C4-2B (cell line): ENCODE data around the gene OR6K3.
"Not testable (repeated sequence)": the region's sequence is repeated elsewhere in the genome, so short reads cannot be mapped to it uniquely, and the experiment has no call there.

Experiments
- H3K27ac ChIP-seq: fragments of 450-650 bp; 2 replicates; pipeline ENCODE4 v1.5.1; 2017
- ZFX ChIP-seq: fragments of 450-650 bp; IDR thresholded peaks from 2 replicates; pipeline ENCODE4 v1.6.1; 2017
- TF ChIP-seq, protein P1 (sequence below): fragments of 450-650 bp; conservative IDR thresholded peaks from 2 replicates; pipeline ENCODE4 v1.5.1; 2017; ENCODE audit warnings: mild to moderate bottlenecking

OR6K3 gene

DNA sequence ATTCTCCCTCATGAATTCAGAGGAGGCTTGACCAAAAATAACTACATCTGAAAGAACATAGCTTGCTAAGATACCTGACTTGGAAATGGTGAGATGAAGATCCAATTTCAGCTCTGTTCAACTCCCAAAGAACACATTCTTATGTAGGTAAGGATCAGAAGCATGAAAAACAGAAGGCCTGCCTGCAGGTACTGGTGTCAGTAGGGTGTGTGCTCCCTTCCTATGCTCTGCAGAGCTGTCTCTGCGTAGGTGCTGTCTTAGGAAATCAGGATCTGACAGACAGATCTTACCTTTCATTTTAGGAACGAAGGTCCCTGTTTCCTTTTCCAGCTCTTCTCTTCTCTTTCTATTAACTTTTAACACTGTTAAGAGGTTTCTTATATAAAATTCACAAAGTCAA lies 14.4 kb downstream of the OR6K3 start:
- no peak for TF ChIP-seq ZFX
- TF ChIP-seq, protein P1, sequence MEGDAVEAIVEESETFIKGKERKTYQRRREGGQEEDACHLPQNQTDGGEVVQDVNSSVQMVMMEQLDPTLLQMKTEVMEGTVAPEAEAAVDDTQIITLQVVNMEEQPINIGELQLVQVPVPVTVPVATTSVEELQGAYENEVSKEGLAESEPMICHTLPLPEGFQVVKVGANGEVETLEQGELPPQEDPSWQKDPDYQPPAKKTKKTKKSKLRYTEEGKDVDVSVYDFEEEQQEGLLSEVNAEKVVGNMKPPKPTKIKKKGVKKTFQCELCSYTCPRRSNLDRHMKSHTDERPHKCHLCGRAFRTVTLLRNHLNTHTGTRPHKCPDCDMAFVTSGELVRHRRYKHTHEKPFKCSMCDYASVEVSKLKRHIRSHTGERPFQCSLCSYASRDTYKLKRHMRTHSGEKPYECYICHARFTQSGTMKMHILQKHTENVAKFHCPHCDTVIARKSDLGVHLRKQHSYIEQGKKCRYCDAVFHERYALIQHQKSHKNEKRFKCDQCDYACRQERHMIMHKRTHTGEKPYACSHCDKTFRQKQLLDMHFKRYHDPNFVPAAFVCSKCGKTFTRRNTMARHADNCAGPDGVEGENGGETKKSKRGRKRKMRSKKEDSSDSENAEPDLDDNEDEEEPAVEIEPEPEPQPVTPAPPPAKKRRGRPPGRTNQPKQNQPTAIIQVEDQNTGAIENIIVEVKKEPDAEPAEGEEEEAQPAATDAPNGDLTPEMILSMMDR, result no peak
- H3K27ac ChIP-seq, result no peak overlapping the region

DNA sequence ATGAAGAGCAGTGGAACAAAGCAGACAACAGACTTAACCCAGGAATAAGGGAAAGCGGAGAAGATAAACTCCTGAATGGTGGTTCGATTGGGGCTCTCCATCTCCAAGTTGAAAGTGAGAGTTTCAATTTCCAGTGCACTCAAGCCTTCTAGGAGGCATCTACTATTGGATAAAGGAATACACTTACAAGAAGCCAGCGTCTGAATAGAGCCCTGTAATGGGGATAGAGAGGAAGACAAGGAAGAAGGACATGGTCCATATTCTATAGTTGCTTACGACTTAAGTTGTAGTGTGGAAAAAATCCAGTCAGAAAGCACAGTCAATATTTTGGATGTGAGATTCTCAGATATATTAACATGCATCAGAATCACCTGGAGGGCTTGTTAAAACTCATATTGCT lies 20.0 kb downstream of the OR6K3 start, which contains the start of gene OR6K2:
OR6K2 (minus strand) TSS at position 101 of the 400 bp plus-strand sequence; CDS start at position 101, 0 bp downstream.
- H3K27ac ChIP-seq, result no peak within 1 kb of the TSS
- TF ChIP-seq ZFX, result no peak
- TF ChIP-seq, protein P1, result no peak

GRCh38 chr1:158694596-158694995 lies 25.9 kb downstream of the OR6K3 start:
- H3K27ac ChIP-seq, result no peak overlapping the region
- TF ChIP-seq, protein P1, result no peak
- no peak for TF ChIP-seq ZFX

DNA sequence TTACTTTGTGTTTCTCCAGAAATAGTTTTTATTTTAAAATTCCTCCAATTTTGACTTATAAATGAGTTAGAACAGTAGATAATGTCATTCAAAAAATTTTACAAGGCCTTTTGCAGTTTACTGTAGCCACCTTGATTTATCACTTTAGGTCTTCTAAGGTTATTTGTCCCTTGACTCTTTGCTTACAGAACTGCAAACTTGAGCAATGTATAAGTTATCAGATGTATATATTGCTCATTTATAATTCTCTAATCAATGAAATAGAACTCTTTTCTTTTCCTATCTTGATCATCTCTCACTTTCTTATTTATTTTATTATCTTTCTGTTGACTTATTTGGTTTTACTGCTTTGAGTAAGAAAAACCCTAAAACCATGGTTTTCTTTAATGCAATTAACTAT lies 28.2 kb downstream of the OR6K3 start:
- no peak overlapping the region for H3K27ac ChIP-seq
- TF ChIP-seq, protein P1, result no peak
- no peak for TF ChIP-seq ZFX

- TF ChIP-seq, protein P1, result no peak
- no peak for TF ChIP-seq ZFX
- H3K27ac ChIP-seq, result no peak overlapping the region
These were observed 28.6 kb downstream of the OR6K3 start for GRCh38 chr1:158691907-158692306.

DNA sequence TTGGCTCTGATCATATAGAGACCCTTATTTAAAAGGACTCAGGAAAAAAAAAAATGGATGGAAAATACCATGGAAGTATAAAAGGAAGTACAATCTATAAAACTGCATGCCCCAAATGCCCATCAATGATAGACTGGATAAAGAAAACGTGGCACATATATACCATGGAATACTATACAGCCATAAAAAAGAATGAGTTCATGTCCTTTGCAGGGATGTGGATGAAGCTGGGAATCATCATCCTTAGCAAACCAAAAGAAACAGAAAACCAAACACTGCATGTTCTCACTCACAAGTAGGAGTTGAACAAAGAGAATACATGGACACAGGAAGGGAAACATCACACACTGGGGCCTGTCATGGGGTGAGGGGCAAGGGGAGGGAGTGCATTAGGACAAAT lies 29.4 kb downstream of the OR6K3 start:
- H3K27ac ChIP-seq, result not testable (repeated sequence)

DNA sequence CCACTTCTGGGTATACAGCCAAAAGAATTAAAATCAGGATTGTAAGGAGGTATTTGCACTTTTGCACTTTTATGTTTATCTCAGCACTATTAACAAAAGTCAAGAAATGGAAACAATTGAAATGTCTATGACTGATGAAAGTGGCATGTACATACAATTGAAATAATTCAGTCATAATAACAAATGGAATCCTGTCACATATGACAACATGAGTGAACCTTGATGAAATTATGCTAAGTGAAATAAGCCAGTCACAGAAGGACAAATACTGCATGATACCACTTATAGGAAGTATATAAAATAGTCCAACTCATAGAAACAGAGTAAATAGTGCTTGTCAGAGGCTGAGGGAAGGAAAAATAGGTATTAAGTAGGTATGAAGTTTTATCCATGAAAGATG lies 30.6 kb downstream of the OR6K3 start:
- no peak for TF ChIP-seq ZFX
- TF ChIP-seq, protein P1, result no peak
- no peak overlapping the region for H3K27ac ChIP-seq

- TF ChIP-seq ZFX, result no peak
- TF ChIP-seq, protein P1, result no peak
- H3K27ac ChIP-seq, result no peak overlapping the region
These were observed 31.4 kb downstream of the OR6K3 start for GRCh38 chr1:158689110-158689509.

DNA sequence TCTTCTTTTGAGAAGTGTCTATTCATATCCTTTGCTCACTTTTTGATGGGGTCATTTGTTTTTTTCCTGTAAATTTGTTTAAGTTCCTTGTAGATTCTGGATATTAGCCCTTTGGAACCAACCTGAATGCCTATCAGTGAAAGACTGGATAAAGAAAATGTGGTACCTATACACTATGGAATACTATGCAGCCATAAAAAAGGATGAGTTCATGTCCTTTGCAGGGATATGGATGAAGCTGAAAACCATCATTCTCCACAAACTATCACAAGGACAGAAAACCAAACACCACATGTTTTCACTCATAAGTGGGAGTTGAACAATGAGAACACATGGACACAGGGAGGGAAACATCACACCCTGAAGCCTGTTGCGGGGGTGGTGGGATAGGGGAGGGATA lies 32.2 kb downstream of the OR6K3 start:
- not testable (repeated sequence) for H3K27ac ChIP-seq
